ENCODE data around the gene ATP11A.

DNA sequence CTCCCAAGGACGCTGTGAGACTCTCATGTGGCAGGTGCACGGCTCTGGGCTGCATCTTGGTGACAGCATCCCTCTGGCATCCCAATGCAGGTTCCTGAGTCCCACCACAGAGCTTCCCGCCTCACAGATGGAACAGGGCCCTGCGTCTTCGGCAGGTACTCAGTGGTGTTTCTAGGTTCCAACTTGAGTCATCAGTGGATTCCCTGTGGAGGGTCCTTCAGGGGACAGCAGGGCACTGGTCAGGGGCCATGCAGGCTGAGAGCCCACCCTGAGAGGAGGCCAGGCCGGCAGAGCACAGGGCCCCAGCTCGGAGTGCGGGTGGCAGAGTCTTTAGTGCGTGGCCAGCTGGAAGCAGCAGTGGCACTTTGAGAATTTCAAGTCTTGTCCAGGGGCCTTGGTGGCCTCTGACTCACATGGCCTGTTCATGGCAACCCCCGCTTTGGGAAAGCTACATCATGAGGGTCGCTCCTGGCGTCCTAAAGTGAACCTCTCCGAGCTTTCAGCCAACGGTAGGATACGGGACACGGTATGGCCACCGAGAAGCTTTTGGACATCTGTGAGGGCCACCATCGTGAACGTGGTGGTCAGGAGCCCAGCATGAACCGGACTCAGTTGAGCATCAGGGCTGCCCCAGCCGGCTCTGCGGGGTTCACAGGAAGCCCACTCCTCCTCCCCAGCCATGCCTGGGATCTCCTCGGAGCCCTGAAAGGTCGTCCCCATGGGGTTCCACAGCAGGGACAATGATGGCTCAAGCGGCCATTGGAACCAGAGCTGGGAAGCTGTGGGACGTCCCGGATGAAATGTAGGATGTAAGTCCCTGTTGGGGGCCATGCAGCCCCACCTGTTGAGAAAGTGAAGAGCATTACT is 207.1 kb downstream of the ATP11A start:
- TF ChIP-seq TAF7 (tag; IDR thresholded peaks at IDR 0.05) (no peak), ZNF263 (CRISPR knock-in tag; IDR thresholded peaks at IDR 0.05; ENCODE audit: borderline replicate concordance) (no peak), BRCA1 (IDR thresholded peaks at IDR 0.05) (no peak), BRCA1 (CRISPR knock-in tag; IDR thresholded peaks at IDR 0.05) (no peak), EZH2 (IDR thresholded peaks at IDR 0.05; ENCODE audit: borderline replicate concordance, low read depth, low read length) (no peak), ARID1B (IDR thresholded peaks at IDR 0.05) (no peak), PHF20 (IDR thresholded peaks at IDR 0.05; ENCODE audit: partially characterized antibody) (no peak), RFX1 (IDR thresholded peaks at IDR 0.05) (no peak), ZNF274 (IDR thresholded peaks at IDR 0.05; ENCODE audit: borderline replicate concordance, low read depth, low read length) (no peak)
- TF ChIP-seq, protein P1, sequence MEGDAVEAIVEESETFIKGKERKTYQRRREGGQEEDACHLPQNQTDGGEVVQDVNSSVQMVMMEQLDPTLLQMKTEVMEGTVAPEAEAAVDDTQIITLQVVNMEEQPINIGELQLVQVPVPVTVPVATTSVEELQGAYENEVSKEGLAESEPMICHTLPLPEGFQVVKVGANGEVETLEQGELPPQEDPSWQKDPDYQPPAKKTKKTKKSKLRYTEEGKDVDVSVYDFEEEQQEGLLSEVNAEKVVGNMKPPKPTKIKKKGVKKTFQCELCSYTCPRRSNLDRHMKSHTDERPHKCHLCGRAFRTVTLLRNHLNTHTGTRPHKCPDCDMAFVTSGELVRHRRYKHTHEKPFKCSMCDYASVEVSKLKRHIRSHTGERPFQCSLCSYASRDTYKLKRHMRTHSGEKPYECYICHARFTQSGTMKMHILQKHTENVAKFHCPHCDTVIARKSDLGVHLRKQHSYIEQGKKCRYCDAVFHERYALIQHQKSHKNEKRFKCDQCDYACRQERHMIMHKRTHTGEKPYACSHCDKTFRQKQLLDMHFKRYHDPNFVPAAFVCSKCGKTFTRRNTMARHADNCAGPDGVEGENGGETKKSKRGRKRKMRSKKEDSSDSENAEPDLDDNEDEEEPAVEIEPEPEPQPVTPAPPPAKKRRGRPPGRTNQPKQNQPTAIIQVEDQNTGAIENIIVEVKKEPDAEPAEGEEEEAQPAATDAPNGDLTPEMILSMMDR (IDR thresholded peaks at IDR 0.05 in 2 of 3, conservative IDR thresholded peaks at IDR 0.05 in 1 of 3; ENCODE audit: insufficient read depth in 2 of 3, low read depth in 1 of 3, low read length in 3 of 3) = no peak
- TF ChIP-seq, protein P2, sequence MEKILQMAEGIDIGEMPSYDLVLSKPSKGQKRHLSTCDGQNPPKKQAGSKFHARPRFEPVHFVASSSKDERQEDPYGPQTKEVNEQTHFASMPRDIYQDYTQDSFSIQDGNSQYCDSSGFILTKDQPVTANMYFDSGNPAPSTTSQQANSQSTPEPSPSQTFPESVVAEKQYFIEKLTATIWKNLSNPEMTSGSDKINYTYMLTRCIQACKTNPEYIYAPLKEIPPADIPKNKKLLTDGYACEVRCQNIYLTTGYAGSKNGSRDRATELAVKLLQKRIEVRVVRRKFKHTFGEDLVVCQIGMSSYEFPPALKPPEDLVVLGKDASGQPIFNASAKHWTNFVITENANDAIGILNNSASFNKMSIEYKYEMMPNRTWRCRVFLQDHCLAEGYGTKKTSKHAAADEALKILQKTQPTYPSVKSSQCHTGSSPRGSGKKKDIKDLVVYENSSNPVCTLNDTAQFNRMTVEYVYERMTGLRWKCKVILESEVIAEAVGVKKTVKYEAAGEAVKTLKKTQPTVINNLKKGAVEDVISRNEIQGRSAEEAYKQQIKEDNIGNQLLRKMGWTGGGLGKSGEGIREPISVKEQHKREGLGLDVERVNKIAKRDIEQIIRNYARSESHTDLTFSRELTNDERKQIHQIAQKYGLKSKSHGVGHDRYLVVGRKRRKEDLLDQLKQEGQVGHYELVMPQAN (IDR thresholded peaks at IDR 0.05; ENCODE audit: borderline replicate concordance) = no peak
- TF ChIP-seq, protein P3, sequence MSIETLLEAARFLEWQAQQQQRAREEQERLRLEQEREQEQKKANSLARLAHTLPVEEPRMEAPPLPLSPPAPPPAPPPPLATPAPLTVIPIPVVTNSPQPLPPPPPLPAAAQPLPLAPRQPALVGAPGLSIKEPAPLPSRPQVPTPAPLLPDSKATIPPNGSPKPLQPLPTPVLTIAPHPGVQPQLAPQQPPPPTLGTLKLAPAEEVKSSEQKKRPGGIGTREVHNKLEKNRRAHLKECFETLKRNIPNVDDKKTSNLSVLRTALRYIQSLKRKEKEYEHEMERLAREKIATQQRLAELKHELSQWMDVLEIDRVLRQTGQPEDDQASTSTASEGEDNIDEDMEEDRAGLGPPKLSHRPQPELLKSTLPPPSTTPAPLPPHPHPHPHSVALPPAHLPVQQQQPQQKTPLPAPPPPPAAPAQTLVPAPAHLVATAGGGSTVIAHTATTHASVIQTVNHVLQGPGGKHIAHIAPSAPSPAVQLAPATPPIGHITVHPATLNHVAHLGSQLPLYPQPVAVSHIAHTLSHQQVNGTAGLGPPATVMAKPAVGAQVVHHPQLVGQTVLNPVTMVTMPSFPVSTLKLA (conservative IDR thresholded peaks at IDR 0.05) = no peak
- TF ChIP-seq, protein P4, sequence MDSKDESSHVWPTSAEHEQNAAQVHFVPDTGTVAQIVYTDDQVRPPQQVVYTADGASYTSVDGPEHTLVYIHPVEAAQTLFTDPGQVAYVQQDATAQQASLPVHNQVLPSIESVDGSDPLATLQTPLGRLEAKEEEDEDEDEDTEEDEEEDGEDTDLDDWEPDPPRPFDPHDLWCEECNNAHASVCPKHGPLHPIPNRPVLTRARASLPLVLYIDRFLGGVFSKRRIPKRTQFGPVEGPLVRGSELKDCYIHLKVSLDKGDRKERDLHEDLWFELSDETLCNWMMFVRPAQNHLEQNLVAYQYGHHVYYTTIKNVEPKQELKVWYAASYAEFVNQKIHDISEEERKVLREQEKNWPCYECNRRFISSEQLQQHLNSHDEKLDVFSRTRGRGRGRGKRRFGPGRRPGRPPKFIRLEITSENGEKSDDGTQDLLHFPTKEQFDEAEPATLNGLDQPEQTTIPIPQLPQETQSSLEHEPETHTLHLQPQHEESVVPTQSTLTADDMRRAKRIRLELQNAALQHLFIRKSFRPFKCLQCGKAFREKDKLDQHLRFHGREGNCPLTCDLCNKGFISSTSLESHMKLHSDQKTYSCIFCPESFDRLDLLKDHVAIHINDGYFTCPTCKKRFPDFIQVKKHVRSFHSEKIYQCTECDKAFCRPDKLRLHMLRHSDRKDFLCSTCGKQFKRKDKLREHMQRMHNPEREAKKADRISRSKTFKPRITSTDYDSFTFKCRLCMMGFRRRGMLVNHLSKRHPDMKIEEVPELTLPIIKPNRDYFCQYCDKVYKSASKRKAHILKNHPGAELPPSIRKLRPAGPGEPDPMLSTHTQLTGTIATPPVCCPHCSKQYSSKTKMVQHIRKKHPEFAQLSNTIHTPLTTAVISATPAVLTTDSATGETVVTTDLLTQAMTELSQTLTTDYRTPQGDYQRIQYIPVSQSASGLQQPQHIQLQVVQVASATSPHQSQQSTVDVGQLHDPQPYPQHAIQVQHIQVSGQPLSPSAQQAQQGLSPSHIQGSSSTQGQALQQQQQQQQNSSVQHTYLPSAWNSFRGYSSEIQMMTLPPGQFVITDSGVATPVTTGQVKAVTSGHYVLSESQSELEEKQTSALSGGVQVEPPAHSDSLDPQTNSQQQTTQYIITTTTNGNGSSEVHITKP (IDR thresholded peaks at IDR 0.05; ENCODE audit: partially characterized antibody) = no peak
- TF ChIP-seq, protein P5, sequence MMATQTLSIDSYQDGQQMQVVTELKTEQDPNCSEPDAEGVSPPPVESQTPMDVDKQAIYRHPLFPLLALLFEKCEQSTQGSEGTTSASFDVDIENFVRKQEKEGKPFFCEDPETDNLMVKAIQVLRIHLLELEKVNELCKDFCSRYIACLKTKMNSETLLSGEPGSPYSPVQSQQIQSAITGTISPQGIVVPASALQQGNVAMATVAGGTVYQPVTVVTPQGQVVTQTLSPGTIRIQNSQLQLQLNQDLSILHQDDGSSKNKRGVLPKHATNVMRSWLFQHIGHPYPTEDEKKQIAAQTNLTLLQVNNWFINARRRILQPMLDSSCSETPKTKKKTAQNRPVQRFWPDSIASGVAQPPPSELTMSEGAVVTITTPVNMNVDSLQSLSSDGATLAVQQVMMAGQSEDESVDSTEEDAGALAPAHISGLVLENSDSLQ (IDR thresholded peaks at IDR 0.05) = no peak
- TF ChIP-seq, protein P6, sequence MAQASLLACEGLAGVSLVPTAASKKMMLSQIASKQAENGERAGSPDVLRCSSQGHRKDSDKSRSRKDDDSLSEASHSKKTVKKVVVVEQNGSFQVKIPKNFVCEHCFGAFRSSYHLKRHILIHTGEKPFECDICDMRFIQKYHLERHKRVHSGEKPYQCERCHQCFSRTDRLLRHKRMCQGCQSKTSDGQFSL (CRISPR knock-in tag; IDR thresholded peaks at IDR 0.05) = no peak
- TF ChIP-seq, protein P6 (tag; IDR thresholded peaks at IDR 0.05) = no peak
